C4-2B (cell line): Measurements from ENCODE around the gene GLIPR1L1.

Experiments
- ZFX ChIP-seq: fragments of 450-650 bp; IDR thresholded peaks from 2 replicates; pipeline ENCODE4 v1.6.1; 2017
- TF ChIP-seq, protein P1 (sequence below): fragments of 450-650 bp; conservative IDR thresholded peaks from 2 replicates; pipeline ENCODE4 v1.5.1; 2017; ENCODE audit warnings: mild to moderate bottlenecking

DNA sequence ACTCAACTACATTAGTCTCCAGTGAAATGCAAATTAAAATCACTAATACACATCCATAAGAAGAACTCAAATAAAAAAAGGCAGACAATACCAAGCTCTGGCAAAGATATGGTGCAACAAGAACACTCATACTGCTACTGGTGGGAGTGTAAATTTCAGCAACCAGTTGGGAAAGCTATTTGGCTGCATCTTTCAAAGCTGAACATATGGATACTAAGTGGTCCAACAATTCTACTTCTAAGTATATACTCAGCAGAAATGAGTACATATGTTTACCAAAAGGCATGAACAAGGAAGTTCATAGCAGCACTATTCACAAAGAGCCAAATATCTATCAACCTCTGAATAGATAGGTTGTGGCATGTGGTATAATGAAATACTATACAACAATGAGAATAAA lies 31.7 kb upstream of the GLIPR1L1 start:
- TF ChIP-seq, protein P1, sequence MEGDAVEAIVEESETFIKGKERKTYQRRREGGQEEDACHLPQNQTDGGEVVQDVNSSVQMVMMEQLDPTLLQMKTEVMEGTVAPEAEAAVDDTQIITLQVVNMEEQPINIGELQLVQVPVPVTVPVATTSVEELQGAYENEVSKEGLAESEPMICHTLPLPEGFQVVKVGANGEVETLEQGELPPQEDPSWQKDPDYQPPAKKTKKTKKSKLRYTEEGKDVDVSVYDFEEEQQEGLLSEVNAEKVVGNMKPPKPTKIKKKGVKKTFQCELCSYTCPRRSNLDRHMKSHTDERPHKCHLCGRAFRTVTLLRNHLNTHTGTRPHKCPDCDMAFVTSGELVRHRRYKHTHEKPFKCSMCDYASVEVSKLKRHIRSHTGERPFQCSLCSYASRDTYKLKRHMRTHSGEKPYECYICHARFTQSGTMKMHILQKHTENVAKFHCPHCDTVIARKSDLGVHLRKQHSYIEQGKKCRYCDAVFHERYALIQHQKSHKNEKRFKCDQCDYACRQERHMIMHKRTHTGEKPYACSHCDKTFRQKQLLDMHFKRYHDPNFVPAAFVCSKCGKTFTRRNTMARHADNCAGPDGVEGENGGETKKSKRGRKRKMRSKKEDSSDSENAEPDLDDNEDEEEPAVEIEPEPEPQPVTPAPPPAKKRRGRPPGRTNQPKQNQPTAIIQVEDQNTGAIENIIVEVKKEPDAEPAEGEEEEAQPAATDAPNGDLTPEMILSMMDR: no peak
- no peak for TF ChIP-seq ZFX
